NCI-H2196 treated with DMSO at 0.1 percent for 48 hours (cell line): ENCODE results near the gene MGMT.

Source experiments
- DNase-seq: peaks from one replicate; lab custom pipeline; 2025; ENCODE audit not compliant: unreplicated experiment; lab: John Stamatoyannopoulos, UW

Gene MGMT

DNA sequence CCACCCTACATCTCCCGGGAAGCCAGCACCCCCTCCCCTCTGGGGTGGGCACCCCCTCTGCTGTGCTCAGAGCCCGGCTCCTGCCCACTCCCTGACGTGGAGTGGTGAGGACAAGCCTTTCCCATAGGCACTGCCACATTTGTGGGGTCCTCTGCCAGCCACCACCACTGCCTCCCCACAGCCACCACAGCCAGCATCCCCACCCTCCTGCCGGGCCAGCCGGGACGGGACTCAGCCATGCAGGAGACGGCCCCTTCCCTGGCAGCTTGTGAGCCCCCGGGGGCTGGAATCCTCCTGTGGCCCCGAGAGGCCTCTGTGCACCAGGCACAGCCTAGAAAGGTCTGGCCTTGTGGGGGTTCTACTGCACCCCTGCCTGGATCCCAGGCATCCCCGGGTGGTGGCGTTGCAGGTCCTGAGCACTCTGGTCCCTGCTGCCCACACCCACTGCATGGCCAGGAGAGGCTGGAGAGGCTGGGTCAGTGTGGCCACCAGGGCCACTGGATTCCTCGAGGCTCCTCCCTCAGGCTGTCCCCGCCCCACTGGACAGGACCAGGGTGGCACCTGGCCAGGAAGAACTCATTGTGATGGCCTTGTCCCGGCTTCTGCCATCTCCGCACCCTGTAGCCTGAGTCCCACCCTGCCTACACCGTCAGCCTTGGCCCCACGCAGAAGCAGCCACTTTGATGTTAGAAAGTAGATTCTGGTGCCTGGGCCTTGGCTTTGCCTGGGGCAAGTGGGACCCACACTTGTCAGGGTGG is 349.0 kb downstream of the MGMT start:
- DNase-seq = no peak

DNA sequence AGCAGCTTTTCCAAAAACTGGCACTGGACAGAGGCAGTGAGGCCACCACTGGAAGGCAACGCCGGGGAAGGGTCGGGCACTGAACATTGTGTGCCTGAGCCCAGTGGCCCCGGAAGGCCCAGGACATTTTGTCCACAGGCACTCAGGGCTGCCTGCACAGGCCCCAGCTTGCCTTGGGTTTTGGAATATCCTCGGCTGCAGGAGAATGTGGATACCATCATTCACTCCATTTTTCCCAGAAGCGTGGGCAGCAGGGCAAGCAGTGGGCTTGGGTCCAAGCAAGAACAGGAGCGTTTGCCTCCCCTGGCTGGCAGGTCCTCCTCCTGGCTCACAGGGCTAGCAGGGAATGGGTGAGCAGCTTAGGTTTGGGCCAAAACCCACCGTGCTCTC is 349.6 kb downstream of the MGMT start:
- DNase-seq = no peak
